Ishikawa (cell line): ENCODE results near the gene ARHGEF3.

Experiments
- CEBPB ChIP-seq: IDR thresholded peaks from 2 replicates; pipeline ENCODE4 v1.6.1; 2012
- CREB1 ChIP-seq: IDR thresholded peaks from 2 replicates; pipeline ENCODE4 v1.6.1; 2012; ENCODE audit warnings: low read depth
- EGR1 ChIP-seq: IDR thresholded peaks from 2 replicates; pipeline ENCODE4 v1.6.1; 2012
- EP300 ChIP-seq: IDR thresholded peaks from 2 replicates; pipeline ENCODE4 v1.6.1; 2012; ENCODE audit warnings: borderline replicate concordance
- FOXM1 ChIP-seq: IDR thresholded peaks from 2 replicates; pipeline ENCODE4 v1.6.1; 2012; ENCODE audit warnings: low read depth, borderline replicate concordance
- NFIC ChIP-seq: IDR thresholded peaks from 2 replicates; pipeline ENCODE4 v1.6.1; 2012
- RAD21 ChIP-seq: IDR thresholded peaks from 2 replicates; pipeline ENCODE4 v1.6.1; 2012; ENCODE audit warnings: low read depth
- REST ChIP-seq: IDR thresholded peaks from 2 replicates; pipeline ENCODE4 v1.6.1; 2012; ENCODE audit warnings: low read depth, mild to moderate bottlenecking
- TAF1 ChIP-seq: IDR thresholded peaks from 2 replicates; pipeline ENCODE4 v1.6.1; 2012; ENCODE audit warnings: low read depth, mild to moderate bottlenecking
- TCF12 ChIP-seq: IDR thresholded peaks from 2 replicates; pipeline ENCODE4 v1.6.1; 2012; ENCODE audit warnings: low read depth
- TEAD4 ChIP-seq: IDR thresholded peaks from 2 replicates; pipeline ENCODE4 v1.6.1; 2012
- USF1 ChIP-seq: IDR thresholded peaks from 2 replicates; pipeline ENCODE4 v1.6.1; 2012
- YY1 ChIP-seq: IDR thresholded peaks from 2 replicates; pipeline ENCODE4 v1.6.1; 2012; ENCODE audit warnings: low read depth
- ZBTB7A ChIP-seq: IDR thresholded peaks from 2 replicates; pipeline ENCODE4 v1.6.1; 2012; ENCODE audit warnings: low read depth
- TF ChIP-seq, protein P1 (sequence below): IDR thresholded peaks from 2 replicates; pipeline ENCODE4 v1.6.1; 2012

Gene ARHGEF3

DNA sequence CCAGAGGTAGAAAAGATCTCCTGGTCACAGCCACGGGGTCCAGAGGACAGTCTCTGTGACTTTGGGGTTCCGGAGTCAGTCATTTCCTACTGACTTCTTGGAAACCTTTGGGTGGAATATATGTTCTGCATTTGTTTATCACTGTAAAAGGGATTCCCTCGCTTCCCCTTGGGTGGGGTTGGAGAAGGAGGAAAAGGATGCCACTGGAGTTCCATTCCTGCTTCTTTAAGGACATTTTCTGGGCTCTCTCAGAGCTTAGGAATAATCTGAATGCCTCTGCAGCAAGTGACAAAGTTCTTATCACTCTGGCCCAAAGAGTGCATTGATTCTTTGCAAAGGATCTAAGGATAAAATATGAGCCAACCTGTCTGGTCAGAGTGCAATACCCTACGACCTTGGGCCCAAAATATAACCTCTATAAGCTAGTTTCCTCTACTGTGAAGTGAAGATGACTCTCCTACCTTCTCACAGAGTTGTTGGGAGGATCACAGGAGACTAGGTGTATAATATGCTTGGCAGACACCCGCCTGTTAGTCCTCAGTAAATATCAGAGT lies 17.2 kb downstream of the ARHGEF3 start:
- TF ChIP-seq EGR1, result no peak
- no peak for TF ChIP-seq REST
- TF ChIP-seq TAF1, result no peak
- TF ChIP-seq NFIC, result no peak
- TF ChIP-seq ZBTB7A, result no peak
- TF ChIP-seq, protein P1, sequence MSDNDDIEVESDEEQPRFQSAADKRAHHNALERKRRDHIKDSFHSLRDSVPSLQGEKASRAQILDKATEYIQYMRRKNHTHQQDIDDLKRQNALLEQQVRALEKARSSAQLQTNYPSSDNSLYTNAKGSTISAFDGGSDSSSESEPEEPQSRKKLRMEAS, result no peak
- TF ChIP-seq CREB1, result no peak
- TF ChIP-seq TCF12, result no peak
- TF ChIP-seq USF1, result no peak
- no peak for TF ChIP-seq YY1
- TF ChIP-seq FOXM1, result no peak
- no peak for TF ChIP-seq RAD21
- no peak for TF ChIP-seq CEBPB
- TF ChIP-seq EP300, result no peak
- no peak for TF ChIP-seq TEAD4

DNA sequence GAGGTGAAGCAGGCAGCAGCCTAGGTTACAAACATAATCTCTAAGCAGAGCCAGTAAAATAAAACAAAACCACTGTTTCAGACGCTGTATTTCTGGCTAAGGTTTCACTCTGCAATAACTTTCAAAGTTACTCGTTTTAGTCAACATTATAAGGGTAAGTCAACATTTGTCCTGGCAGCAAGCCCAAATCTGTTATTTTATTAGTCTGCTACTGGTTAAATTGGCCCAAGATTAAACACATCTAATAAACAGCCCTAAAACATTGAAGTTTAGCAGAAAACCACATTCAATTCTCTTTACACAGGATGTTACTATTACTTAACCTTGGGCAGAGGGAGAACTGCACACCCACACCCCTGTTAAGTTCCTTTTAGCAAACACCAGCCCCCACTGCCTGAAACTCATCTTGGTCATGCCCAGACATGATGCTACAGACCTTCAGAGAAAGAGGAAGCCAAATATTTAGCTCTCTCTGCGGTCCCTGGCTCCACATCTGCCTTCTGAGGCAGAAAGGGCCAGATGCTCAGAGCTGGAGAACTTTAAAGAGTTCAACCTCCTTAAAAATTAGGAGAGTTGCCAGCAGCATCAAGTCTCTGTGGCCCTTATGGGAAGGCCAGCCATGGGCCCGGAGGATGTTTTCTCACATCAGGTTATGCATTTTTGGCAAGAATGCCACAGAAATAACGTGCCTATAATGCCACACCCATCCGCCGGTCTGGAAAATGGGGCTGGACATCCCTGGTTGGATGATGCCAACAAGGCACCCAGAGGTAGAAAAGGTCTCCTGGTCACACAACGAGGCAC lies 17.9 kb downstream of the ARHGEF3 start:
- no peak for TF ChIP-seq FOXM1
- TF ChIP-seq EP300, result no peak
- TF ChIP-seq NFIC, result no peak
- TF ChIP-seq RAD21, result no peak

- TF ChIP-seq TAF1 (no peak), RAD21 (no peak), REST (no peak), NFIC (no peak), CREB1 (no peak), FOXM1 (no peak), EGR1 (no peak), CEBPB (no peak), EP300 (no peak), ZBTB7A (no peak), TCF12 (no peak)
- TF ChIP-seq, protein P1, result no peak
Observed at GRCh38 chr3:56782906-56783305, 18.8 kb downstream of the ARHGEF3 start.

- no peak for TF ChIP-seq YY1
- TF ChIP-seq TCF12, result no peak
- no peak for TF ChIP-seq CEBPB
- no peak for TF ChIP-seq EGR1
- no peak for TF ChIP-seq REST
- TF ChIP-seq NFIC, result no peak
- no peak for TF ChIP-seq FOXM1
Observed at GRCh38 chr3:56782215-56782614, 19.5 kb downstream of the ARHGEF3 start.

DNA sequence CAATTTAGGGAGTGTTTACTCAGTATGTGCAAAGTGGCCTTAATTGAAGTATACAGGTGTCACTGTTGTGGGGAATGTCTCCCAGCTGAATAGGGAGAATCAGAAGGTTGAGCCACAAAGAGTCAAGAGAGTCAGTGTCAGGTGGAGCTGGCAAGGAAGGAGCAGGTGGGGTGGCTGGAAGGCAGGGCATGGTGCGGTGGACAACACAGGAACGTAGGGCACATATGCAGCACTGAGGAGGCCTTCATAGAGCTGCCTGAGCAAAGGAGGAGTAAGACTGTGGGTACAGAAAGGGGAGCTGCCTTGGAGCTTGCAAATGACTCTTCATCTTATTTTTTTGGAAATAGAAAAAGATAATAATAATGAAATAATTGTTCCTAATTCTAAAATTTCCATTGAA lies 20.0 kb downstream of the ARHGEF3 start:
- TF ChIP-seq EGR1 (no peak), REST (no peak), ZBTB7A (no peak), TAF1 (no peak), NFIC (no peak), USF1 (no peak), RAD21 (no peak), TEAD4 (no peak), EP300 (no peak), FOXM1 (no peak), YY1 (no peak), CEBPB (no peak), TCF12 (no peak), CREB1 (no peak)
- TF ChIP-seq, protein P1, result no peak
